PFSK-1 (cell line): ENCODE measurements around the gene SIAH2.

Experiments used
- POLR2AphosphoS5 ChIP-seq: IDR thresholded peaks from 2 replicates; pipeline ENCODE4 v1.6.1; 2012; ENCODE audit warnings: low read depth, mild to moderate bottlenecking, control low read depth, low read length, moderate library complexity
- TAF1 ChIP-seq: IDR thresholded peaks from 2 replicates; pipeline ENCODE4 v1.6.1; 2012; ENCODE audit warnings: low read length, control low read depth, borderline replicate concordance; ENCODE audit not compliant: insufficient read depth

- TF ChIP-seq TAF1, result no peak
- no peak for TF ChIP-seq POLR2AphosphoS5
Measured at GRCh38 chr3:150763841-150764483, 993 bp upstream of the SIAH2 start.
